AG04450 (cell line): ENCODE results near the gene CDH13. TPM values are rescaled to one million over a fixed set of nuclear protein-coding genes. Genes with fewer than 3 reads are reported as not detected.
A peak's percentile ranks its signal among the peaks of the same experiment; 100 is the strongest.

Experiments used
- CTCF ChIA-PET: fragments of 300-600, 350-600 bp; formaldehyde crosslinking; extraction: SDS; loops from one replicate; lab custom pipeline; 2022; ENCODE audit warnings: antibody characterized with exemption, inconsistent platforms; lab: Charles Lee
- POLR2A ChIA-PET: fragments of 350-600 bp; formaldehyde crosslinking; extraction: SDS; loops from one replicate; lab custom pipeline; 2021; ENCODE audit warnings: antibody characterized with exemption, inconsistent platforms; lab: Yijun Ruan, JAX
- DNase-seq: peaks from one replicate; pipeline ENCODE4 v3.0.0-alpha.2; 2011; ENCODE audit warnings: low read depth, low spot score
- H3K27ac ChIP-seq: one replicate; pipeline ENCODE4 v1.5.1; 2012; ENCODE audit warnings: low read depth, low read length, control low read depth
- H3K27me3 ChIP-seq: one replicate; pipeline ENCODE4 v1.6.0; 2012; ENCODE audit warnings: low read length; ENCODE audit not compliant: control insufficient read depth, insufficient read depth
- H3K4me3 ChIP-seq: 2 replicates; pipeline ENCODE4 v1.5.1; 2011; ENCODE audit warnings: mild to moderate bottlenecking, low read depth, low read length, control low read depth
- H3K9me3 ChIP-seq: 2 replicates; pipeline ENCODE4 v1.5.1; 2012; ENCODE audit warnings: low read length; ENCODE audit not compliant: control insufficient read depth, insufficient read depth
- polyA plus RNA-seq: library from polyadenylated mRNA; depleted of rRNA; stranded (reverse); fragments of >200 nt; gene quantifications from 2 replicates; pipeline ENCODE4 v1.2.3, GENCODE V29; 2011
- TF ChIP-seq, protein P1 (sequence below): IDR thresholded peaks from 2 replicates; pipeline ENCODE4 v1.5.1; 2011; ENCODE audit warnings: low read depth, low read length, control low read depth, inconsistent platforms

Gene CDH13
- polyA plus RNA-seq, 1 experiment = 55.0 TPM

- DNase-seq = peak; percentile 36
- ChIA-PET POLR2A (no interaction called here), CTCF (no interaction called here)
- no peaks in the 10 kb centered on the region for H3K27me3 ChIP-seq
- H3K4me3 ChIP-seq = no peak overlapping the region
- TF ChIP-seq, protein P1, sequence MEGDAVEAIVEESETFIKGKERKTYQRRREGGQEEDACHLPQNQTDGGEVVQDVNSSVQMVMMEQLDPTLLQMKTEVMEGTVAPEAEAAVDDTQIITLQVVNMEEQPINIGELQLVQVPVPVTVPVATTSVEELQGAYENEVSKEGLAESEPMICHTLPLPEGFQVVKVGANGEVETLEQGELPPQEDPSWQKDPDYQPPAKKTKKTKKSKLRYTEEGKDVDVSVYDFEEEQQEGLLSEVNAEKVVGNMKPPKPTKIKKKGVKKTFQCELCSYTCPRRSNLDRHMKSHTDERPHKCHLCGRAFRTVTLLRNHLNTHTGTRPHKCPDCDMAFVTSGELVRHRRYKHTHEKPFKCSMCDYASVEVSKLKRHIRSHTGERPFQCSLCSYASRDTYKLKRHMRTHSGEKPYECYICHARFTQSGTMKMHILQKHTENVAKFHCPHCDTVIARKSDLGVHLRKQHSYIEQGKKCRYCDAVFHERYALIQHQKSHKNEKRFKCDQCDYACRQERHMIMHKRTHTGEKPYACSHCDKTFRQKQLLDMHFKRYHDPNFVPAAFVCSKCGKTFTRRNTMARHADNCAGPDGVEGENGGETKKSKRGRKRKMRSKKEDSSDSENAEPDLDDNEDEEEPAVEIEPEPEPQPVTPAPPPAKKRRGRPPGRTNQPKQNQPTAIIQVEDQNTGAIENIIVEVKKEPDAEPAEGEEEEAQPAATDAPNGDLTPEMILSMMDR = no peak
- H3K27ac ChIP-seq = no peak overlapping the region
- no peaks in the 10 kb centered on the region for H3K9me3 ChIP-seq
These were observed 678.3 kb downstream of the CDH13 start for GRCh38 chr16:83305092-83305491.

GRCh38 chr16:83306961-83307593 lies 680.3 kb downstream of the CDH13 start:
- ChIA-PET CTCF (interaction anchor here (0.6 to 1.1 kb wide), 3 partner anchors 169 to 1044 kb away, joined by 3 read pairs; no protein-coding TSS in a partner anchor), POLR2A (no interaction called here)
- no peaks in the 10 kb centered on the region for H3K27me3 ChIP-seq
- DNase-seq = no peak
- no peak overlapping the region for H3K27ac ChIP-seq
- no peak overlapping the region for H3K4me3 ChIP-seq
- TF ChIP-seq, protein P1 = no peak
- no peaks in the 10 kb centered on the region for H3K9me3 ChIP-seq

- Histone ChIP-seq H3K9me3 (no peaks in the 10 kb centered on the region), H3K4me3 (no peak overlapping the region), H3K27ac (no peak overlapping the region), H3K27me3 (no peaks in the 10 kb centered on the region)
- ChIA-PET POLR2A (no interaction called here), CTCF (interaction anchor here (1.1 kb wide), 1 partner anchor 1044 kb away, joined by 3 read pairs; no protein-coding TSS in a partner anchor)
- no peak for DNase-seq
- TF ChIP-seq, protein P1 = no peak
These were observed 680.8 kb downstream of the CDH13 start for GRCh38 chr16:83307594-83307992.

DNA sequence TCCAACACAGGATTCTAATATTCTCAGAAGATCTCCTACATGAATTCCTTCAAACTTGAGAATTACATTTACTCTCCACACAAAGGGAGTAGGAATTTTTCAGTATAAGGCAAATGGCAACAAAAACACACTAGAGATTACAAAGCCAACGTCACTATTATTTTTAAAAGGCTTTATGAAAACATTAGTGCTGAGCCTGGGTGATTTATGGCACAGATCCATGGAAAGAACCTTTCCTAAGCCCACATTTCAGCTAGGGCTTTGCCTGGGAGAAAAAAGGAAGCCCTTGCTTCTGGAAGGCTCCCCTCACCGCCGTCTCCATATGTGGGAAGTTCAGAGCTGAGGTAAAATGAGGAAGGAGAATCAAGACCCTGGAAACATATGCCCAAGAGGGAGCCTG lies 681.6 kb downstream of the CDH13 start:
- ChIA-PET CTCF (no interaction called here), POLR2A (no interaction called here)
- Histone ChIP-seq H3K27me3 (no peaks in the 10 kb centered on the region), H3K27ac (no peak overlapping the region), H3K9me3 (no peaks in the 10 kb centered on the region), H3K4me3 (no peak overlapping the region)
- TF ChIP-seq, protein P1 = no peak
- DNase-seq = no peak

DNA sequence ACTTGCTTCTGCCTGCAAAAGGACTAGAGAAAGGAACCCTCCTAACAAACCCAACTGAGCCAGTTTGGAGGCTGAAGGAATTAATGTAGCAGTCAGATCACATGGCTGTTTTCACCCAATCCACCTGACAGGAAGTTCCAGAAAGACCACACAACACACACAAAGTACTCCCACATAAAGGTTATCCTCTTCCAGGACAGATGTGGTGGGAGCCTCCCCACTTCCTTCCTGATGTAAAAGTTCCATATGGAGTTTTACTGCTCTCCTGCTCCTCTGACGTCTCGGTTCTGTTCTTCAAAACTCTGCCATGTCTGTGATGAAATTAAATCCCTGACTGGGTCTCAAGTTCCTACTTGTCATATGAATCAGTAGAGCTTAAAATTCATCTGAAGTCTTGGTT lies 684.0 kb downstream of the CDH13 start:
- H3K9me3 ChIP-seq = no peaks in the 10 kb centered on the region
- H3K27me3 ChIP-seq = no peaks in the 10 kb centered on the region
- H3K27ac ChIP-seq = no peak overlapping the region
- no peak overlapping the region for H3K4me3 ChIP-seq
- TF ChIP-seq, protein P1 = no peak
- DNase-seq = no peak
- ChIA-PET POLR2A (no interaction called here), CTCF (no interaction called here)
